ENCODE measurements around the gene ACYP2. TPM values are rescaled to one million over a fixed set of nuclear protein-coding genes. Genes with fewer than 3 reads are reported as not detected.

Gene ACYP2
- total RNA-seq, 2 donors from 2014 or later: 13.6 to 14.1 TPM

GRCh38 chr2:54097124-54097523 lies 18.3 kb upstream of the ACYP2 start:
- no peak for TF ChIP-seq CTCF (IDR thresholded peaks at IDR 0.05)
- DNase-seq: no peak
- intact Hi-C loops (cut with DNase I): no loop called here
- no peak overlapping the region for H3K4me3 ChIP-seq
- H3K36me3 ChIP-seq: no peaks in the 10 kb centered on the region
- H3K9me3 ChIP-seq: no peaks in the 10 kb centered on the region
- H3K9ac ChIP-seq (ENCODE audit: low read depth in 2 of 2, low read length in 2 of 2): no peak overlapping the region
- no peaks in the 10 kb centered on the region for H3K4me1 ChIP-seq
- H3K27me3 ChIP-seq: no peaks in the 10 kb centered on the region
- no peak overlapping the region for H3K27ac ChIP-seq

GRCh38 chr2:54099370-54099769 lies 16.0 kb upstream of the ACYP2 start:
- Histone ChIP-seq H3K9me3 (no peaks in the 10 kb centered on the region), H3K4me1 (peaks cover 3% of the 10 kb centered on the region), H3K27ac (no peak overlapping the region), H3K9ac (ENCODE audit: low read depth in 2 of 2, low read length in 2 of 2) (no peak overlapping the region), H3K36me3 (no peaks in the 10 kb centered on the region), H3K4me3 (no peak overlapping the region), H3K27me3 (no peaks in the 10 kb centered on the region)
- DNase-seq: no peak
- intact Hi-C loops (cut with DNase I): no loop called here
- no peak for TF ChIP-seq CTCF (IDR thresholded peaks at IDR 0.05)

- no peak overlapping the region for H3K27ac ChIP-seq
- H3K9ac ChIP-seq (ENCODE audit: low read depth in 2 of 2, low read length in 2 of 2): no peak overlapping the region
- DNase-seq: no peak
- H3K36me3 ChIP-seq: no peaks in the 10 kb centered on the region
- H3K4me1 ChIP-seq: peaks cover 3% of the 10 kb centered on the region
- no peaks in the 10 kb centered on the region for H3K9me3 ChIP-seq
- intact Hi-C loops (cut with DNase I): loop anchor here (10.0 kb wide), 2 partner anchors 405 to 745 kb away; no protein-coding TSS in a partner anchor
- no peak overlapping the region for H3K4me3 ChIP-seq
- no peak for TF ChIP-seq CTCF (IDR thresholded peaks at IDR 0.05)
- H3K27me3 ChIP-seq: no peaks in the 10 kb centered on the region
Observed at GRCh38 chr2:54099829-54100585, 15.4 kb upstream of the ACYP2 start.

GRCh38 chr2:54100772-54101171 lies 14.6 kb upstream of the ACYP2 start:
- TF ChIP-seq CTCF (IDR thresholded peaks at IDR 0.05): no peak
- no peak overlapping the region for H3K4me3 ChIP-seq
- H3K4me1 ChIP-seq: peaks cover 3% of the 10 kb centered on the region
- intact Hi-C loops (cut with DNase I): loop anchor here (10.0 kb wide), 2 partner anchors 404 to 744 kb away; no protein-coding TSS in a partner anchor
- H3K27ac ChIP-seq: no peak overlapping the region
- DNase-seq: no peak
- no peaks in the 10 kb centered on the region for H3K9me3 ChIP-seq
- H3K9ac ChIP-seq (ENCODE audit: low read depth in 2 of 2, low read length in 2 of 2): no peak overlapping the region
- no peaks in the 10 kb centered on the region for H3K27me3 ChIP-seq
- H3K36me3 ChIP-seq: no peaks in the 10 kb centered on the region

GRCh38 chr2:54103454-54104314 lies 11.7 kb upstream of the ACYP2 start:
- Histone ChIP-seq H3K27ac (no peak overlapping the region), H3K4me3 (no peak overlapping the region), H3K9ac (ENCODE audit: low read depth in 2 of 2, low read length in 2 of 2) (no peak overlapping the region), H3K27me3 (no peaks in the 10 kb centered on the region), H3K36me3 (no peaks in the 10 kb centered on the region), H3K9me3 (no peaks in the 10 kb centered on the region), H3K4me1 (peaks cover 3% of the 10 kb centered on the region)
- no peak for TF ChIP-seq CTCF (IDR thresholded peaks at IDR 0.05)
- DNase-seq: peak; percentile 56
- intact Hi-C loops (cut with DNase I): loop anchor here (10.0 kb wide), 2 partner anchors 401 to 741 kb away; no protein-coding TSS in a partner anchor

Measured in colonic mucosa (tissue), 4 donors.